CD8-positive, alpha-beta memory T cell (primary cell): ENCODE measurements around the gene GNA12. TPM values are rescaled to one million over a fixed set of nuclear protein-coding genes. Genes with fewer than 3 reads are reported as not detected.
"Not testable (repeated sequence)": the region's sequence is repeated elsewhere in the genome, so short reads cannot be mapped to it uniquely, and the experiment has no call there.

Experiments
- CTCF ChIA-PET: fragments of 350-600 bp; sonication (Branson Sonifier 250); formaldehyde crosslinking; loops from one replicate; lab custom pipeline; 2021; ENCODE audit warnings: antibody characterized with exemption; lab: Charles Lee
- POLR2A ChIA-PET: fragments of 350-600 bp; sonication (Branson Sonifier 250); formaldehyde crosslinking; loops from one replicate; lab custom pipeline; 2021; ENCODE audit warnings: antibody characterized with exemption; lab: Charles Lee
- DNase-seq, 5 donors: peaks; one replicate each; pipeline versions ENCODE4 v3.0.0 to v3.0.0-alpha.2; 2020 to 2022; ENCODE audit warnings: mixed read lengths in 1 of 5
- H3K27ac ChIP-seq: one replicate; pipeline ENCODE4 v1.7.0; 2013; ENCODE audit warnings: low read depth, mild to moderate bottlenecking, low read length, moderate library complexity
- H3K27me3 ChIP-seq: 2 replicates; pipeline ENCODE4 v1.7.0; 2013; ENCODE audit warnings: low read length, mild to moderate bottlenecking; ENCODE audit not compliant: insufficient read depth, poor library complexity, severe bottlenecking
- H3K36me3 ChIP-seq: 2 replicates; pipeline ENCODE4 v1.7.0; 2013; ENCODE audit warnings: mild to moderate bottlenecking, low read length, moderate library complexity; ENCODE audit not compliant: insufficient read depth
- H3K4me1 ChIP-seq: 2 replicates; pipeline ENCODE4 v1.7.0; 2013; ENCODE audit warnings: mild to moderate bottlenecking, low read length, moderate library complexity; ENCODE audit not compliant: insufficient read depth
- H3K4me3 ChIP-seq: 2 replicates; pipeline ENCODE4 v1.7.0; 2013; ENCODE audit warnings: mild to moderate bottlenecking, low read length
- H3K9me3 ChIP-seq: 2 replicates; pipeline ENCODE4 v1.7.0; 2013; ENCODE audit warnings: mild to moderate bottlenecking, low read length
- H3K27ac Mint-ChIP-seq, 8 donors: one replicate each; pipeline ENCODE4 v1.8.0; 2020 to 2021; ENCODE audit warnings: mixed read lengths in 8 of 8, mild to moderate bottlenecking in 6 of 8, inconsistent platforms in 3 of 8, moderate library complexity in 3 of 8
- H3K27me3 Mint-ChIP-seq, 2 donors: one replicate each; pipeline ENCODE4 v1.8.0; 2020 to 2021; ENCODE audit warnings: mixed read lengths in 2 of 2, mild to moderate bottlenecking in 1 of 2, moderate library complexity in 1 of 2
- H3K36me3 Mint-ChIP-seq, 3 donors: one replicate each; pipeline ENCODE4 v1.8.0; 2020 to 2021; ENCODE audit warnings: mixed read lengths in 3 of 3, inconsistent platforms in 1 of 3, mild to moderate bottlenecking in 1 of 3
- H3K4me1 Mint-ChIP-seq, 3 donors: one replicate each; pipeline ENCODE4 v1.8.0; 2020 to 2021; ENCODE audit warnings: mixed read lengths in 3 of 3, inconsistent platforms in 1 of 3, mild to moderate bottlenecking in 1 of 3
- H3K4me3 Mint-ChIP-seq, 7 donors: one replicate each; pipeline ENCODE4 v1.8.0; 2020 to 2021; ENCODE audit warnings: mixed read lengths in 7 of 7, mild to moderate bottlenecking in 6 of 7, moderate library complexity in 4 of 7, inconsistent platforms in 2 of 7
- H3K9me3 Mint-ChIP-seq, 5 donors: one replicate each; pipeline ENCODE4 v1.8.0; 2020 to 2022; ENCODE audit warnings: mixed read lengths in 5 of 5, mild to moderate bottlenecking in 3 of 5, moderate library complexity in 2 of 5, inconsistent platforms in 1 of 5
- polyA plus RNA-seq: library from polyadenylated mRNA; unstranded; fragments of 300-500 nt; fragmentation: Illumina TruSeq; gene quantifications from one replicate; pipeline ENCODE4 v1.2.3, GENCODE V29; 2021
- total RNA-seq, 2 experiments: library from RNA; stranded (reverse); gene quantifications; one replicate each; pipeline ENCODE4 v1.2.3, GENCODE V29; 2021

Gene GNA12
- total and polyA plus RNA-seq, 3 experiments from 2014 or later: 11.2 to 21.2 (median 20.6) TPM

DNA sequence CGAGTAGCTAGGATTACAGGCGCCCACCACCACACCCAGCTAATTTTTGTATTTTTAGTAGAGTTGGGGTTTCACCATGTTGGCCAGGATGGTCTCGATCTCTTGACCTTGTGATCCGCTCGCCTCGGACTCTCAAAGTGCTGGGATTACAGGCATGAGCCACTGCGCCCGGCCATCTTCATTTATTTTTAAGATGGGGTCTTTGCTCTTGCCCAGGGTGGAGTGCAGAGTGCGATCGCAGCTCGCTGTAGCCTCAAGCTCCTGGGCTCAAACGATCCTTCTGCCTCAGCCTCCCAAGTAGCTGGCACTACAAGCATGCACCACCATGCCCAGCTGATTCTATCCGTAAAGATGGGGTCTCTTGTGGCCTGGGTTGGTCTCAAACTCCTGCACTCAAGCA, 116.9 kb downstream of the GNA12 start:
- H3K36me3 ChIP-seq, H3K9me3 Mint-ChIP-seq, H3K9me3 ChIP-seq, H3K27me3 ChIP-seq, H3K27ac ChIP-seq, POLR2A ChIA-PET, DNase-seq, H3K4me1 ChIP-seq, H3K4me3 Mint-ChIP-seq, H3K4me3 ChIP-seq, H3K27me3 Mint-ChIP-seq, H3K4me1 Mint-ChIP-seq: not testable (repeated sequence)
- Mint-ChIP-seq H3K36me3 (peaks cover 0 to 44% (median 7%) of the 10 kb centered on the region in 3 donors), H3K27ac (peak overlapping the region in 1 of 8 donors; percentile 15)
- CTCF ChIA-PET: interaction anchor here (1.2 kb wide), 2 partner anchors 17 to 21 kb away, joined by 3 to 4 read pairs; no protein-coding TSS in a partner anchor

DNA sequence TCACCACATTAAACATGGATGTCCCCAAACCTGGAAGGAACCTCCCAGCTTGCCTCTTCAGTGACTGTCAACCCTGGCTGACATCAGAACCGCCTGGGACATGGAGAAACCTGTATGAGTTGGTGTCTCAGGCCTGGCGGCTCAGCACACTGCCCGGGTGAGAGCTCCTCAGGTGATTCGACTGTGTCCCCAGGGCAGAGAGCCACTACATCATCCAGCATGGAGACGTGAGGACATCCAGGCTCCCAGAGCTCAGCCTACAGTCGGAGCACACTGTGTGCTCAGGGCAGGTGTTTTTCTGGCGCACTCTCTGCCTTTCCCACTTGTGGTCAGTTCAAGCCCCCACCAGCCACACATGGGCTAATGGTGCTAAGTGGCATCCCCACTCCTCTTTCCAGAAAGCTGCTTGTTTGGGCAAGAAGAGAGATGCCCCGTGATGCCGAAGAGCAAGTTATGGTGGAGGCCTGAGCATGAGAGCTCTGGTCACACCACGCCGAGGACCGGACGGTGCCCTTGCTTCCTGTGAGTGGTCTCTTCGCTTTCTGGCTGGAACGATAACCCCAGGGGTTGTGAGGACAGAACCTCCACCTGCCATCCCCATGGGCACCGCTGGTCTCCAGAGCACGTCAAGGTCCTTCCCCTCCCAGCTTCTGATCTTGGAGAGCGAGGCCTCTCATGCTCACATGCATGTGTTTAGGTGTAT, 117.6 kb downstream of the GNA12 start:
- H3K27me3 Mint-ChIP-seq: no peaks in the 10 kb centered on the region
- ChIA-PET CTCF (interaction anchor here (1.2 kb wide), 2 partner anchors 17 to 21 kb away, joined by 3 to 4 read pairs; no protein-coding TSS in a partner anchor), POLR2A (no interaction called here)
- Histone ChIP-seq H3K27me3 (no peaks in the 10 kb centered on the region), H3K36me3 (peaks cover 9% of the 10 kb centered on the region), H3K4me1 (no peaks in the 10 kb centered on the region), H3K27ac (no peak overlapping the region), H3K9me3 (no peaks in the 10 kb centered on the region), H3K4me3 (no peak overlapping the region)
- no peak for DNase-seq
- H3K36me3 Mint-ChIP-seq: peaks cover 0 to 37% (median 4%) of the 10 kb centered on the region in 3 donors
- no peaks in the 10 kb centered on the region for H3K9me3 Mint-ChIP-seq
- no peak overlapping the region for H3K27ac Mint-ChIP-seq
- no peak overlapping the region for H3K4me3 Mint-ChIP-seq
- H3K4me1 Mint-ChIP-seq: peaks cover 0 to under 1% (median 0%) of the 10 kb centered on the region in 3 donors

DNA sequence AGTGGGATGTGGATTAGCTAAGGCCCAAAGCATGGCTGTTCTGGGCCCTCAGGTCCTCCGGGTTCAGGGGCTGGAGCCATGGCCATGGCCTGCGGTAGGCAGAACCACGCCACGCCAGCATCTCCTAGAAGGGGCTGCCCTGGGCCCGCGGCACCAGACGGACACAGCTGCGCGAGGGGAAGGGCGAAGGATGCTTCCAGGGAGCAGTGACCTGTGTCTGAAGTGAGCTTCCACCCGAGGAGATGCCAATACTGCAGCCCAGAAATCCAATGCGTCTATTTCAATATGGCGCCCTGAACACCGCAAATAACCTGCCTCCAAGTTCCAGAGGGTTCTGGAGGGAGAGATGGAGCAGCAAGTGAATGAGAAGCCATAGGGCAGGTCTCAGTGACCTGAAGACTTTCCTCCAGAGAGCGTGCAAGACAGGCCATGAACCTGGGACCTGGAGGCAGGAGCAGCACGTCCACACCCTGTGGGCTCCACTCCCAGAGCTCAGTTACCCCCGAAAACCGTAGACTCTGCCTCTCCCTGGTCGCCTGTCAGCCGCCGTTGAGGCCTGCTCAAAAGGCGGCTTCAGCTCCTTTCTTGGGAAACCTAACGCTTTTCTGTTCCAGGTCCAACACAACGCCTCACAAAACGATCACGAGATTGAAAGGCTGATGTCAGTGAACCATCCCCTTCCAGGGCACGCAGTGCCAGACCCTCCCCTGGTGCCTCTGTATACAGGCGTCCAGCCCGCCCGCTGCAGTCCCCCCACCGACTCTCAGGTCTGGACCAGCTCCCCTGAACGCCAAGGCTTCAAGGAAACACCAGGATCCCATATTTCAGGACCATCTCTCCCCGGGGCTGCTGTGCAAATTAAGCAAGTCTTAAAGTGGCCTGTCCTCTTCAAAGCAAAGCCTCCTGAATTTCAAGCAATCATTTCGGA, 118.7 kb downstream of the GNA12 start:
- H3K27me3 ChIP-seq: no peaks in the 10 kb centered on the region
- H3K4me1 Mint-ChIP-seq: peaks cover 5 to 8% (median 7%) of the 10 kb centered on the region in 3 donors
- POLR2A ChIA-PET: no interaction called here
- CTCF ChIA-PET: interaction anchor here (1.6 to 3.1 kb wide), 2 partner anchors 11 to 16 kb away, joined by 3 to 12 read pairs; no protein-coding TSS in a partner anchor
- no peak overlapping the region for H3K4me3 ChIP-seq
- H3K4me1 ChIP-seq: no peaks in the 10 kb centered on the region
- H3K4me3 Mint-ChIP-seq: no peak overlapping the region
- peak overlapping the region in 2 of 8 donors; percentile 5 to 35 for H3K27ac Mint-ChIP-seq
- H3K9me3 ChIP-seq: no peaks in the 10 kb centered on the region
- no peaks in the 10 kb centered on the region for H3K9me3 Mint-ChIP-seq
- no peaks in the 10 kb centered on the region for H3K27me3 Mint-ChIP-seq
- H3K36me3 Mint-ChIP-seq: peaks cover 0 to 29% (median 6%) of the 10 kb centered on the region in 3 donors
- no peaks in the 10 kb centered on the region for H3K36me3 ChIP-seq
- no peak overlapping the region for H3K27ac ChIP-seq
- DNase-seq: no peak

DNA sequence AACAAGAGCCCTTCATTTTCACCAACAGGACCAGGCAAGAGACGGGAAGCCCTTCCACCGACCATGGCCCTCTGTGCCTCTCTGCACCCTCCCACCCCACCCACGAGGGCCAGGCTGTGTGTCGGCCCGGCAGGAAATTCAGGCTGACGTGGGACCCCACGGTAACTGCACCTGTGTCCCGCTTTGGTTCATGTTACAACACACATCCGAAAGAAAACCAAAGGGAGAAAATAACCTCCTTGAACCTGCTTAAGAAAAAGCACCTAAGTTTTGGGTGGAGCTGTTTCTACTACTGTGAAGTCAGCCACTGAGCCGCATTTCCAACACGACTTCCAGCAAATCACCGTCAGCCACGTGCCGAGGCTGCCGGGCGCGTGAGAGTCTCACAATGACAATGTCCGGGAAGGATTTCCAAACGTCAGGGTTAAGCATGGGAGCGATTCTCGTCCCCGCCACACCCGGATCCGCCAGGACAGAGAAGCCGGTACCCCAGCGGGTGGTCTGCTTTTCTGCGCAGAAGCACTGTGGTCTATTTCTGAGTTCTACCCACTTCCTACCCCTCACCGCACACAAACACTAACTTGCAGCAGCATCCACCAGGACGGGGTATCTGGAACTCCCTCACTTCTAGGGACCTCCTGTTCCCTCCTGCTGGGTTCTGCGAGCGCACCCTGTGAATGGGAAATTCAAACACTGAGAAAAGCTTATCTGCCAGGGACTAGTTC, 119.5 kb downstream of the GNA12 start:
- peak in 2 of 5 donors; percentile 38 to 51 for DNase-seq
- ChIA-PET POLR2A (no interaction called here), CTCF (interaction anchor here (1.6 to 3.1 kb wide), 2 partner anchors 10 to 15 kb away, joined by 3 to 12 read pairs; no protein-coding TSS in a partner anchor)
- Histone ChIP-seq H3K4me3 (no peak overlapping the region), H3K27me3 (no peaks in the 10 kb centered on the region), H3K27ac (no peak overlapping the region), H3K36me3 (no peaks in the 10 kb centered on the region), H3K4me1 (no peaks in the 10 kb centered on the region), H3K9me3 (no peaks in the 10 kb centered on the region)
- H3K4me1 Mint-ChIP-seq: peaks cover 8 to 15% (median 13%) of the 10 kb centered on the region in 3 donors
- H3K36me3 Mint-ChIP-seq: peaks cover 0 to 21% (median 6%) of the 10 kb centered on the region in 3 donors
- no peak overlapping the region for H3K4me3 Mint-ChIP-seq
- H3K9me3 Mint-ChIP-seq: no peaks in the 10 kb centered on the region
- peak overlapping the region in 1 of 8 donors; percentile 35 for H3K27ac Mint-ChIP-seq
- H3K27me3 Mint-ChIP-seq: no peaks in the 10 kb centered on the region

DNA sequence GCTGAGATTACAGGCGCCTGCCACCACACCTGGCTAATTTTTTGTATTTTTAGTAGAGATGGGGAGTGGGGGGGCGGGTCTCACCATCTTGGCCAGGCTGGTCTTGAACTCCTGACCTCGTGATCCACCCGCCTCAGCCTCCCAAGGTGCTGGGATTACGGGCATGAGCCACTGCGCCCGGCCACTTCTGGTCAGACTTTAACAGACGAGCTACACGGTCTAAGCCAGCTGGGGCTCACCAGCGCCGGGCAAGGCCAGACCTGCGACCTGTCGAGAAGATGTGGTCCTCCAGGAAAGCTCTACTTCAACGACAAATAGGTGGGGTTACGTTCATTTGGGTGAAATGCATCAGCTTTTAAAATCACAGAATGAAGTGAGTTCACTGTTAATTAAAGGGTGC, 120.1 kb downstream of the GNA12 start:
- POLR2A ChIA-PET, H3K27ac Mint-ChIP-seq, H3K27ac ChIP-seq, H3K4me1 ChIP-seq, H3K36me3 ChIP-seq, H3K4me3 Mint-ChIP-seq, H3K9me3 ChIP-seq, H3K27me3 Mint-ChIP-seq, H3K4me3 ChIP-seq, H3K9me3 Mint-ChIP-seq, H3K27me3 ChIP-seq: not testable (repeated sequence)
- Mint-ChIP-seq H3K36me3 (peaks cover 0 to 18% (median 6%) of the 10 kb centered on the region in 3 donors), H3K4me1 (peaks cover 11 to 20% (median 17%) of the 10 kb centered on the region in 3 donors)
- CTCF ChIA-PET: interaction anchor here (1.6 to 3.1 kb wide), 2 partner anchors 10 to 14 kb away, joined by 3 to 12 read pairs; no protein-coding TSS in a partner anchor
- DNase-seq: peak in 1 of 5 donors; percentile 21

DNA sequence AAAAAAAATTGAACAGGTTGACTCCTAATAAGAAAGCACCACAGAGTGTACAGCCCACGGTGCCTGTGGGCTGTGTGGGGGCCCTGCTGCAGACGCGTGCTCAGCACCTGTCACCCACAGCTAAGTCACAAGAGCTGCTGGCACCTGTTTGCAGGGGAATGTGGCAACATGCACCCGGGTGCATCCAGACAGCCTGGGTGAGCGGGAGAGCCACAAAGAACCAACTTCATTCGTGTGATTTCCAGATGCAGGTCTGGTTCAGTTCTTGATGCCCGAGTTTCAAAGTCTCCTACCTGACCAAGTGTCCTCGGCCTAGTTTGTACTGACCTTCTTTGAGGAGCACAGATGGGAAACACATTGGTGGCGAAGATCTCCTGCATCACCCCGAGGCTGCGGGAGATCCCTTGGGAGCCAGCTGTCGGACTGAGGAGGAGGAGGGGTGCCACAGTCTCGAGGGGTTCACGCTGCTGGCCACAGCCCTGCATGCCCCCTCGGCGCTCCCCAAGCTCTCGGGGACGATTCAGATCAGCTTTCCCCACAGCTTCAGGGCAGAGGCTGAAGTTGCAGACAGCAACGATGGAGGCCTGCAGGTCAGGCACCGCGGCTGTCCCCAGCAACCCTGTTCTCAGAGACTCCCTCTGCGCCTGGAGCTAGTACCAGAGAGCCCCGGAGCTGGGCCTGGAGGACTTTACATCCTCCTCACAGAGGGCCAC, 120.8 kb downstream of the GNA12 start:
- H3K4me1 Mint-ChIP-seq: peaks cover 15 to 26% (median 23%) of the 10 kb centered on the region in 3 donors
- H3K36me3 Mint-ChIP-seq: peaks cover 0 to 16% (median 4%) of the 10 kb centered on the region in 3 donors
- peaks cover 10% of the 10 kb centered on the region for H3K4me1 ChIP-seq
- H3K4me3 Mint-ChIP-seq: no peak overlapping the region
- H3K9me3 Mint-ChIP-seq: no peaks in the 10 kb centered on the region
- H3K27ac ChIP-seq: no peak overlapping the region
- DNase-seq: peak in 1 of 5 donors; percentile 41
- H3K27me3 ChIP-seq: no peaks in the 10 kb centered on the region
- no peaks in the 10 kb centered on the region for H3K27me3 Mint-ChIP-seq
- POLR2A ChIA-PET: no interaction called here
- H3K9me3 ChIP-seq: no peaks in the 10 kb centered on the region
- CTCF ChIA-PET: interaction anchor here (1.6 to 3.1 kb wide), 2 partner anchors 9 to 14 kb away, joined by 3 to 12 read pairs; no protein-coding TSS in a partner anchor
- H3K27ac Mint-ChIP-seq: peak overlapping the region in 3 of 8 donors; percentile 19 to 50 (median 26)
- H3K4me3 ChIP-seq: no peak overlapping the region
- no peaks in the 10 kb centered on the region for H3K36me3 ChIP-seq

DNA sequence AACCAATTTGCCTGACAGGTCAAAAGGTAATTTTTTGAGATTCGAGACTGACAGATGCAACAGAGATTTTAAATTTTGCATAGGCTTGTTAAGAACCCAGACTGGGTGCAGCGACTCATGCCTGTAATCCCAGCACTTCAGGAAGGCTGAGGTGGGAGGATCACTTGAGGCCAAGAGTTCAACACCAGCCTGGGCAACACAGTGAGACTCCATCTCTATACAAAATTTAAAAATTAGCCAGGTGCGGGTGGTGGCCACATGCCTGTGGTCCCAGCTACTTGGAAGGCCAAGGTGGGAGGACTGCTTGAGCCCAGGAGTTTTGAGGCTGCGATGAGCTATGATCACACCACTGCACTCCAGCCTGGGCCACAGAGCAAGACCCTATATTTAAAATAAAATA, 121.5 kb downstream of the GNA12 start:
- DNase-seq: peak in 1 of 5 donors; percentile 26
- Mint-ChIP-seq H3K36me3 (peaks cover 0 to 16% (median 2%) of the 10 kb centered on the region in 3 donors), H3K27me3 (no peaks in the 10 kb centered on the region), H3K4me1 (peaks cover 18 to 29% (median 26%) of the 10 kb centered on the region in 3 donors), H3K9me3 (no peaks in the 10 kb centered on the region), H3K27ac (peak overlapping the region in 1 of 8 donors; percentile 38), H3K4me3 (no peak overlapping the region)
- H3K27me3 ChIP-seq: no peaks in the 10 kb centered on the region
- peaks cover 17% of the 10 kb centered on the region for H3K4me1 ChIP-seq
- H3K36me3 ChIP-seq: no peaks in the 10 kb centered on the region
- H3K9me3 ChIP-seq: no peaks in the 10 kb centered on the region
- no peak overlapping the region for H3K27ac ChIP-seq
- ChIA-PET POLR2A (no interaction called here), CTCF (no interaction called here)
- H3K4me3 ChIP-seq: no peak overlapping the region
